Type B pancreatic cell (in vitro differentiated cells): Measurements from ENCODE around the gene GNAS. TPM values are rescaled to one million over a fixed set of nuclear protein-coding genes. Genes with fewer than 3 reads are reported as not detected.

ENCODE experiments used
- DNase-seq: peaks from one replicate; pipeline ENCODE4 v3.0.0; 2021; ENCODE audit warnings: mixed read lengths; ENCODE audit not compliant: unreplicated experiment; ENCODE audit errors: extremely low spot score
- H3K27ac Mint-ChIP-seq: 2 replicates; pipeline ENCODE4 v1.8.0; 2021; ENCODE audit warnings: mild to moderate bottlenecking, mixed read lengths
- H3K27me3 Mint-ChIP-seq: 2 replicates; pipeline ENCODE4 v1.8.0; 2021; ENCODE audit warnings: mixed read lengths
- H3K36me3 Mint-ChIP-seq: 2 replicates; pipeline ENCODE4 v1.8.0; 2021; ENCODE audit warnings: mixed read lengths
- H3K4me1 Mint-ChIP-seq: one replicate; pipeline ENCODE4 v1.8.0; 2021; ENCODE audit warnings: mixed read lengths; ENCODE audit not compliant: unreplicated experiment
- H3K4me3 Mint-ChIP-seq: 2 replicates; pipeline ENCODE4 v1.8.0; 2021; ENCODE audit warnings: mild to moderate bottlenecking, mixed read lengths
- H3K9me3 Mint-ChIP-seq: 2 replicates; pipeline ENCODE4 v1.8.0; 2021; ENCODE audit warnings: mixed read lengths
- CTCF ChIP-seq: fragments of 200-600 bp; sonication (generic); conservative IDR thresholded peaks from 2 replicates; pipeline ENCODE4 v1.5.0; 2021; ENCODE audit warnings: antibody characterized with exemption, mild to moderate bottlenecking
- total RNA-seq: library from RNA; stranded (reverse); gene quantifications from 2 replicates; pipeline ENCODE4 v1.2.1, GENCODE V29; 2021; ENCODE audit warnings: low replicate concordance

Gene GNAS
- total RNA-seq, 1 donor from 2014 or later = 1,406 TPM

- no peak for DNase-seq
- H3K9me3 Mint-ChIP-seq = no peaks in the 10 kb centered on the region
- H3K4me1 Mint-ChIP-seq = peaks cover 16% of the 10 kb centered on the region
- H3K4me3 Mint-ChIP-seq = no peak overlapping the region
- H3K36me3 Mint-ChIP-seq = no peaks in the 10 kb centered on the region
- no peak for TF ChIP-seq CTCF
- H3K27me3 Mint-ChIP-seq = peaks cover 8% of the 10 kb centered on the region
- H3K27ac Mint-ChIP-seq = no peak overlapping the region
Observed at GRCh38 chr20:58867211-58867610, 14.7 kb downstream of the GNAS start.

- Mint-ChIP-seq H3K27ac (peak overlapping the region; percentile 21), H3K4me3 (no peak overlapping the region)
- no peak for DNase-seq
Observed at GRCh38 chr20:58868795-58869194, 16.3 kb downstream of the GNAS start.

GRCh38 chr20:58869662-58870227 lies 17.2 kb downstream of the GNAS start:
- Mint-ChIP-seq H3K9me3 (no peaks in the 10 kb centered on the region), H3K4me3 (no peak overlapping the region), H3K27me3 (peaks cover 4% of the 10 kb centered on the region), H3K36me3 (no peaks in the 10 kb centered on the region), H3K27ac (peak overlapping the region; percentile 27), H3K4me1 (peaks cover 16% of the 10 kb centered on the region)
- peak; percentile 52 for DNase-seq
- TF ChIP-seq CTCF = no peak

More at GRCh38 chr20:58868795-58869194, 16.3 kb downstream of the GNAS start:
- peak; percentile 66 for TF ChIP-seq CTCF
- Mint-ChIP-seq H3K27me3 (peaks cover 4% of the 10 kb centered on the region), H3K9me3 (no peaks in the 10 kb centered on the region), H3K36me3 (no peaks in the 10 kb centered on the region), H3K4me1 (peaks cover 16% of the 10 kb centered on the region)

GRCh38 chr20:58870293-58871014 lies 17.9 kb downstream of the GNAS start:
- Mint-ChIP-seq H3K27ac (peak overlapping the region; percentile 27), H3K4me3 (peak overlapping the region; percentile 56), H3K4me1 (peaks cover 17% of the 10 kb centered on the region), H3K36me3 (no peaks in the 10 kb centered on the region), H3K27me3 (peaks cover 4% of the 10 kb centered on the region), H3K9me3 (no peaks in the 10 kb centered on the region)
- DNase-seq = peak; percentile 77
- TF ChIP-seq CTCF = peak; percentile 92

- no peaks in the 10 kb centered on the region for H3K27me3 Mint-ChIP-seq
- TF ChIP-seq CTCF = no peak
- H3K9me3 Mint-ChIP-seq = no peaks in the 10 kb centered on the region
- peak; percentile 58 for DNase-seq
- no peak overlapping the region for H3K27ac Mint-ChIP-seq
- H3K36me3 Mint-ChIP-seq = no peaks in the 10 kb centered on the region
- H3K4me1 Mint-ChIP-seq = peaks cover 25% of the 10 kb centered on the region
- H3K4me3 Mint-ChIP-seq = no peak overlapping the region
Observed at GRCh38 chr20:58871533-58872102, 19.1 kb downstream of the GNAS start.
